ENCODE results near the gene PFN3. TPM values are rescaled to one million over a fixed set of nuclear protein-coding genes. Genes with fewer than 3 reads are reported as not detected.

The PFN3 gene
- total and polyA plus RNA-seq, 2 of the 4 experiments (the other 2 are of a cell fraction), result not detected

DNA sequence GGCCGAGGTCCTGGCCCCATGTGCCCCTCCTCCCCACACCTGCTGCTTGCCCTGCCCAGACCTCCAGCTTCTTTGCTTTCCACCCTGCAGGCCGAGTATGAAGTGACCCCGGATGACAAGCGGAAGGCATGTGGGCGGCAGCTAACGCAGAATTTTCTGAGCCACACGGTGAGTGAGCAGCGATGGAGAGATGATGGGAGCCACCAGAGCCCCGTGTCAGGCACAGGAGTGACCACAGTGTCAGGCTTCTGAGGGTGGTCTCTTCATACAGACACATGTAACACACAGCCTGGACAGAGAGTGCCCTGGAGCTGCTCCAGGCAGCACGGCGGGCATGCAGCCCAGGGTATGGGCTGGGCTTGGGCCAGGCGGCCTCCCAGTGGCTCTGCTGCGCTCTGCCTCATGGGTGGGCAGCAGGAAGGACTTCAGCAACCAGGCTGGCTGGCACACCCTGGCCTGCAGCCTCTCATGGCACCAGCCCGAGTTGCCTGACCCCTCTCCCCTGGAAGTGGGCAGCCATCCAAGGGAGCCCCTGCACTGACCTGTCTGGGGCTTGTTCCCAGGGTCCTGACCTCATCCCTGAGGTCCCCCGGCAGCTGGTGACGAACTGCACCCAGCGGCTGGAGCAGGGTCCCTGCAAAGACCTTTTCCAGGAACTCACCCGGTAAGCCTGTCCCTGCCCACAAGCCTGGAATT is 31.8 kb upstream of the PFN3 start:
- WGBS, 2 experiments (ENCODE audit: extremely low coverage in 2 of 2, insufficient read length in 1 of 2), result 82% methylated on average over 12 of the region's 18 CpGs; no CpG with 5 or more reads in 1 of the 2 experiments
- ATAC-seq (ENCODE audit: low read depth), result no peak
- Histone ChIP-seq H3K23ac (ENCODE audit: low read depth, low read length) (no peak overlapping the region), H4K8ac (ENCODE audit: low read depth in 2 of 2, low read length in 2 of 2) (no peak overlapping the region), H3K9me3 (ENCODE audit: control insufficient read depth, insufficient read depth, low read length) (no peaks in the 10 kb centered on the region), H3K27me3 (ENCODE audit: control insufficient read depth, insufficient read depth, low read length) (no peaks in the 10 kb centered on the region), H2BK120ac (ENCODE audit: low read depth, low read length) (no peak overlapping the region), H3K4ac (ENCODE audit: low read depth, low read length) (no peak overlapping the region), H4K20me1 (ENCODE audit: insufficient read depth, low read length) (peaks cover 28% of the 10 kb centered on the region), H3K4me2 (ENCODE audit: low read depth, low read length) (no peak overlapping the region), H3K14ac (replicated peaks; ENCODE audit: low read depth, low read length) (no peak overlapping the region), H2BK15ac (ENCODE audit: low read depth, low read length) (no peak overlapping the region), H3K79me1 (ENCODE audit: low read depth in 1 of 2, low read length in 2 of 2) (peaks cover 11 to 38% of the 10 kb centered on the region in 2 experiments), H4K91ac (ENCODE audit: insufficient read depth, low read depth, low read length) (no peak overlapping the region), H2BK20ac (ENCODE audit: low read depth, low read length) (no peak overlapping the region), H2BK5ac (ENCODE audit: low read depth, low read length, poor library complexity, severe bottlenecking) (no peak overlapping the region), H4K5ac (ENCODE audit: low read depth, low read length) (no peak overlapping the region), H2AFZ (replicated peaks; ENCODE audit: low read length, poor library complexity) (no peak overlapping the region), H3K9me1 (ENCODE audit: insufficient read depth, low read length) (peaks cover 7% of the 10 kb centered on the region; the same call in 1 of the 2 replicates), H3K9ac (ENCODE audit: low read depth, low read length) (no peak overlapping the region), H2AK9ac (replicated peaks; ENCODE audit: low read depth, low read length, poor library complexity) (no peak overlapping the region), H3K4me3 (ENCODE audit: insufficient read depth, low read depth, low read length) (no peak overlapping the region), H3K56ac (ENCODE audit: extremely low read depth, insufficient read depth, low read length) (no peak overlapping the region), H3K27ac (ENCODE audit: insufficient read depth, low read length) (no peak overlapping the region), H3K36me3 (ENCODE audit: control insufficient read depth, insufficient read depth, low read length) (peaks cover 42% of the 10 kb centered on the region), H2AK5ac (ENCODE audit: low read depth, low read length) (no peak overlapping the region), H3K4me1 (ENCODE audit: control insufficient read depth, insufficient read depth, low read length) (peaks cover 8% of the 10 kb centered on the region), H3K18ac (ENCODE audit: low read depth, low read length) (no peak overlapping the region)
- ChIA-PET POLR2A (ENCODE audit: unreplicated experiment) (no interaction called here), CTCF (no interaction called here)
- no peak for DNase-seq
- in situ Hi-C loops (cut with MboI; ENCODE audit: low sequenced_read_pairs) (no loop called here), intact Hi-C loops (cut with micrococcal nuclease) (no loop called here), dilution Hi-C loops (cut with HindIII; ENCODE audit: low sequenced_read_pairs, unreplicated experiment) (no loop called here)
- BruUV-seq (replicated peaks), result no TSS peak
- TF ChIP-seq RCOR1 (IDR thresholded peaks at IDR 0.05; ENCODE audit: insufficient replicate concordance, low read length) (no peak), RFX5 (IDR thresholded peaks at IDR 0.05; ENCODE audit: low read depth, low read length) (no peak), MXI1 (IDR thresholded peaks at IDR 0.05; ENCODE audit: borderline replicate concordance, low read depth, low read length) (no peak), MAFK (IDR thresholded peaks at IDR 0.05; ENCODE audit: low read depth, low read length) (no peak), CHD1 (IDR thresholded peaks at IDR 0.05; ENCODE audit: low read depth, low read length) (no peak), USF2 (IDR thresholded peaks at IDR 0.05; ENCODE audit: low read depth, low read length) (no peak), SMC3 (IDR thresholded peaks at IDR 0.05; ENCODE audit: low read depth, low read length) (no peak), POLR2A (IDR thresholded peaks at IDR 0.05; ENCODE audit: low read depth, low read length) (no peak), FOS (IDR thresholded peaks at IDR 0.05; ENCODE audit: low read depth, low read length) (no peak), RAD21 (IDR thresholded peaks at IDR 0.05; ENCODE audit: low read length) (no peak), BHLHE40 (IDR thresholded peaks at IDR 0.05; ENCODE audit: low read depth, low read length) (no peak), CEBPB (IDR thresholded peaks at IDR 0.05; ENCODE audit: low read depth, low read length) (no peak), MAZ (IDR thresholded peaks at IDR 0.05; ENCODE audit: borderline replicate concordance, low read depth, low read length) (no peak), NFE2L2 (IDR thresholded peaks at IDR 0.05; ENCODE audit: low read depth, low read length) (no peak)
- TF ChIP-seq, protein P1, sequence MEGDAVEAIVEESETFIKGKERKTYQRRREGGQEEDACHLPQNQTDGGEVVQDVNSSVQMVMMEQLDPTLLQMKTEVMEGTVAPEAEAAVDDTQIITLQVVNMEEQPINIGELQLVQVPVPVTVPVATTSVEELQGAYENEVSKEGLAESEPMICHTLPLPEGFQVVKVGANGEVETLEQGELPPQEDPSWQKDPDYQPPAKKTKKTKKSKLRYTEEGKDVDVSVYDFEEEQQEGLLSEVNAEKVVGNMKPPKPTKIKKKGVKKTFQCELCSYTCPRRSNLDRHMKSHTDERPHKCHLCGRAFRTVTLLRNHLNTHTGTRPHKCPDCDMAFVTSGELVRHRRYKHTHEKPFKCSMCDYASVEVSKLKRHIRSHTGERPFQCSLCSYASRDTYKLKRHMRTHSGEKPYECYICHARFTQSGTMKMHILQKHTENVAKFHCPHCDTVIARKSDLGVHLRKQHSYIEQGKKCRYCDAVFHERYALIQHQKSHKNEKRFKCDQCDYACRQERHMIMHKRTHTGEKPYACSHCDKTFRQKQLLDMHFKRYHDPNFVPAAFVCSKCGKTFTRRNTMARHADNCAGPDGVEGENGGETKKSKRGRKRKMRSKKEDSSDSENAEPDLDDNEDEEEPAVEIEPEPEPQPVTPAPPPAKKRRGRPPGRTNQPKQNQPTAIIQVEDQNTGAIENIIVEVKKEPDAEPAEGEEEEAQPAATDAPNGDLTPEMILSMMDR (conservative IDR thresholded peaks at IDR 0.05; ENCODE audit: low read depth, low read length), result no peak
- TF ChIP-seq, protein P2, sequence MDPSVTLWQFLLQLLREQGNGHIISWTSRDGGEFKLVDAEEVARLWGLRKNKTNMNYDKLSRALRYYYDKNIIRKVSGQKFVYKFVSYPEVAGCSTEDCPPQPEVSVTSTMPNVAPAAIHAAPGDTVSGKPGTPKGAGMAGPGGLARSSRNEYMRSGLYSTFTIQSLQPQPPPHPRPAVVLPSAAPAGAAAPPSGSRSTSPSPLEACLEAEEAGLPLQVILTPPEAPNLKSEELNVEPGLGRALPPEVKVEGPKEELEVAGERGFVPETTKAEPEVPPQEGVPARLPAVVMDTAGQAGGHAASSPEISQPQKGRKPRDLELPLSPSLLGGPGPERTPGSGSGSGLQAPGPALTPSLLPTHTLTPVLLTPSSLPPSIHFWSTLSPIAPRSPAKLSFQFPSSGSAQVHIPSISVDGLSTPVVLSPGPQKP (IDR thresholded peaks at IDR 0.05; ENCODE audit: borderline replicate concordance, low read depth, low read length), result no peak

Measured in IMR-90 (cell line).